Measurements from ENCODE around the gene TCOF1.

Gene TCOF1

GRCh38 chr5:150394131-150394530, 36.6 kb downstream of the TCOF1 start:
- DNase-seq, result no peak

- no peak for DNase-seq
Measured at GRCh38 chr5:150394912-150395687, 37.6 kb downstream of the TCOF1 start.

GRCh38 chr5:150395688-150395975, 38.1 kb downstream of the TCOF1 start:
- DNase-seq, result no peak

GRCh38 chr5:150396267-150396666, 38.8 kb downstream of the TCOF1 start:
- DNase-seq, result no peak

- DNase-seq, result no peak
Measured at GRCh38 chr5:150397146-150397781, 39.8 kb downstream of the TCOF1 start.

- DNase-seq, result no peak
Measured at GRCh38 chr5:150397782-150398721, 40.6 kb downstream of the TCOF1 start.

GRCh38 chr5:150398722-150399523, 41.4 kb downstream of the TCOF1 start:
- DNase-seq, result no peak

- DNase-seq, result no peak
Measured at GRCh38 chr5:150399524-150400211, 42.2 kb downstream of the TCOF1 start.

GRCh38 chr5:150400316-150401075, 43.0 kb downstream of the TCOF1 start:
- DNase-seq, result no peak

- DNase-seq, result no peak
Measured at GRCh38 chr5:150401076-150401375, 43.5 kb downstream of the TCOF1 start.

- DNase-seq, result no peak
Measured at GRCh38 chr5:150401376-150402228, 44.1 kb downstream of the TCOF1 start.

- DNase-seq, result no peak
Measured at GRCh38 chr5:150402229-150402773, 44.8 kb downstream of the TCOF1 start.

- DNase-seq, result no peak
Measured at GRCh38 chr5:150402901-150403342, 45.4 kb downstream of the TCOF1 start.

GRCh38 chr5:150404121-150404520, 46.6 kb downstream of the TCOF1 start:
- DNase-seq, result no peak

GRCh38 chr5:150404535-150404934, 47.0 kb downstream of the TCOF1 start:
- DNase-seq, result no peak

GRCh38 chr5:150404941-150405816, 47.7 kb downstream of the TCOF1 start:
- DNase-seq, result no peak

- no peak for DNase-seq
Measured at GRCh38 chr5:150406103-150406722, 48.7 kb downstream of the TCOF1 start.

- DNase-seq, result no peak
Measured at GRCh38 chr5:150406723-150407095, 49.2 kb downstream of the TCOF1 start.

Measured in NCI-H2029 (cell line).